SK-N-SH treated with all-trans-retinoic acid at 6 μM for 48 hours (cell line): ENCODE results near the gene MRPL48.

ENCODE experiments used
- ARNTL ChIP-seq: fragments of 450-650 bp; formaldehyde crosslinking; IDR thresholded peaks from 2 replicates; pipeline ENCODE4 v1.5.0; 2020; ENCODE audit warnings: low read depth, mild to moderate bottlenecking, moderate library complexity, borderline replicate concordance
- RARB ChIP-seq: fragments of 250-450 bp; sonication (Bioruptor Pico); IDR thresholded peaks from 2 replicates; pipeline ENCODE4 v1.8.0; 2021; ENCODE audit warnings: mild to moderate bottlenecking, moderate library complexity
- TOX ChIP-seq: fragments of 250-450 bp; sonication (Bioruptor Pico); IDR thresholded peaks from 2 replicates; pipeline ENCODE4 v1.8.0; 2021; ENCODE audit warnings: mild to moderate bottlenecking, moderate library complexity, borderline replicate concordance
- ZFP3 ChIP-seq: fragments of 250-450 bp; sonication (Bioruptor Pico); IDR thresholded peaks from 2 replicates; pipeline ENCODE4 v1.5.0; 2020; ENCODE audit warnings: mild to moderate bottlenecking, moderate library complexity
- ZFP30 ChIP-seq: fragments of 450-650 bp; formaldehyde crosslinking; IDR thresholded peaks from 2 replicates; pipeline ENCODE4 v1.5.0; 2022; ENCODE audit warnings: mild to moderate bottlenecking, moderate library complexity

GRCh38 chr11:73779084-73779902 lies 8.4 kb upstream of the MRPL48 start:
- TF ChIP-seq TOX (no peak), ZFP3 (no peak), ZFP30 (CRISPR knock-in tag) (no peak), ARNTL (CRISPR knock-in tag) (no peak), RARB (no peak)
